ENCODE results near the gene CYB5R3.

CYB5R3 gene

DNA sequence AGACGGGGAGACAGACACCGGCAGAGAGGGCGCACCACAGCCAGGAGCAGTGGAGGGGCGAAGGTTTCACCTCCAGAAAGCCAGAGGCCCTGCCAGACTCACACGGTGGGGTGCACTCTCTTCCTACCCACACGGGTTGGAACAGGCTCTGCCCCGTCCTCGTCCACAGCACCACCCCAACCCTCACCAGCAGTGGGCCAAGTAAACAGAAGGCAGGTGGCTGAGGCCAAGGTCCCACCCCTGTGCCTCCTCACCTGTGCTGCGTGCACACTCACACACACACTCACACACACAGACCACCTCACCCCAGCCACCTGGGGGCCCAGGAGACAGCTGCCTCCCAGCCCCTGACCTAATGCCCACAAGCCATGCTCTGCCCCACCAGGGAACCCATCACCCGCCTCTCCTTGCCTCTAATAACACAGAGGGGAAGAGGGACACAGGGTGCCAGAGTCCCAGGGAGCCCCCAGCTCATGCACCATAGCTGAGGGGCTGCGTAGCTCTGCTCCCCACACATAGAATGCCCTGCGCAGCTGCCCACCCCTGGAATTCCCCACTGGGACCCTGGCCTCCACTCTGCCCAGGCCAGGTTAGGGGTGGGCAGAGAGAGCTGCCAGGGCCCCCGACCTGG lies 3.1 kb downstream of the CYB5R3 start:
- DNase-seq (ENCODE audit: low read depth, low spot score) = no peak

DNA sequence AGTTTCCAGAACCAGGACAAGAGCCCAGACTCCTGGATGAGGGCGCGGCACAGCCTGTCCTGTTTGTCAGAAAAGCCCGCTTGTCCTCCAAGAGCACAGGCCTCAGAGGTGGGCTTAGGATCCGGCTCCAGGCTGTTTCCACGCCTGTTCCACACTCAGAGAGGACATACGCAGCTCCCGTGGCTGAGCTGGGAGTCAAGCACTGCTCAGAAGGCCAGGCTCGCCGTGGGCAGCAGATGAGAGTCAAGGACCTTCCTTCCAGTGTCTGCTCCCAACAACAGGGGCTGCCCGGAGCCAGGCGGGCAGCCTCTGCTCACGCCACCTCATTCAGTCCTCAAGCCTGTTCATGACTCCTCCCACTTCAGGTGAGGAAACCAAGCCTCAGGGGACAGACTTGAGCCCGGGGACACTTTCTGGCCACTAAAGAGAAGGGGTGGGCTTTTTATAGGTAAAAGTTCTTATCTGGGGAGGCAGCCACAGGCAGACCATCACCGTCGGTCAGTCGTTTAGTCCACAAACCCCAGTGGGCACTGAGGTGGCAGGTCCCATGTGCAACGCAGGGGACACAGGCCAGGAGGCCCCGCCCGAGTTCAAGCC lies 3.8 kb downstream of the CYB5R3 start:
- DNase-seq (ENCODE audit: low read depth, low spot score) = no peak

GRCh38 chr22:42644422-42645340 lies 4.5 kb downstream of the CYB5R3 start:
- DNase-seq (ENCODE audit: low read depth, low spot score) = peak; percentile 71

- DNase-seq (ENCODE audit: low read depth, low spot score) = no peak
Measured at GRCh38 chr22:42643634-42644421, 5.4 kb downstream of the CYB5R3 start.

DNA sequence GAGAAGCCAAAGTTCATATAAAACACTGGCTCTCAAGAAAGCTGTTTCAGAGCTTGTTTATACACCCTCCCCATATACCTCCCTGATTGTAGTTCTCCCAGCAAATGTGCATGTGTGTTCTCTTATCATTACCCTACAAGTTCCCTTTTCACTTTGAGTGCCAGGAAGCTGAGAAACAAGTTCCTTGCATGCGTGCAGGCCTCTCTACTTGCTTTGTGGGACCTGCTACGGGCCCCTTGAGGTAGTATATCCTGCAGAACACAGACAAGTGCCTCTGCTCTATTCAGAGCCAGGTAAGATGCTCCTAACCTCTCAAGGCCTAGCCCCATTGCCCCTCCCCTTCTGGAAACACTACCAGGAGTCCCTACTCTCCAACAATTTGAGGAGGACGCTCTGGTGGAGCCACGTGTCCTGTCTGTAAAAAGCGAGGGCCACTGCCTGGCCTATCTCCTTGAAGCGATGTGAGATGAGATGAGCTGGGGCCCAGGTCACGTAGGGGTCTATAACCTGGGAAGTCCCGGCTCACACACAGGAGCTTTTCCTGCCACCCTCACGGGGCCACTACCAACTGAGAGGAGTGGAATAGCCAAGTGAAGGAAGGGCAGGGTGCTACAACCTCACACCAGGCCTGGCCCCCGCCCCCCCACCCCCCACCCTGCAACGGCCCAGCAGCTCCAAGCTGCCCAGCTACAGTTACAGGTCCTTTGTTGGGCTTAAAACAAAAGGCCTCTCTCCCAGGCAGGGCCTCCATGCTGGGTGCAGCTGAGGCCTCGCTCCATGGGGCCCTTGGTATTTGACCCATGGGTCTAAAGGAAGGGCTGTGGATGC lies 6.2 kb downstream of the CYB5R3 start:
- no peak for DNase-seq (ENCODE audit: low read depth, low spot score)

DNA sequence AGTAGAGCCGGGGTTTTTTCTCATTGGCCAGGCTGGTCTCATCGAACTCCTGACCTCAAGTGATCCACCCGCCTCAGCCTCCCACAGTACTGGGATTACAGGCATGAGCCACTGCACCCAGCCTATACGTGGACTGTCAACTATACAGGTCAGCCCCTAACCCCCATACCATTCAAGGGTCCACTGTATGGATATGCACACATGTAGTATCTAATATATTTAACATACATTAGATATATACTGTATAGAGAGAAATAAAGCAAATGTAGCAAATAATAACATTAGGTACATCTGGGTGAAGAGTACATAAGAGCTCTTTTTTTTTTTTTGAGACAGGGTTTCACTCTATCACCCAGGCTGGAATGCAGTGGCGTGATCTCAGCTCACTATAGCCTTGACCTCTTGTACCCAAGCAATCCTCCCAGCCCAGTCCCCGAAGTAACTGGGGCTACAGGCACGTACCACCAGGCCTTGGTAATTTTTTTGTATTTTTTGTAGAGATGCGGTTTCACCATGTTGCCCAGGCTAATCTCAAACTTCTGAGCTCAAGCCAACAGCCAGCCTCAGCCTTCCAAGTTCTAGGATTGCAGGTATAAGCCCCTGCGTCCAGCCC lies 7.3 kb downstream of the CYB5R3 start:
- DNase-seq (ENCODE audit: low read depth, low spot score) = no peak

GRCh38 chr22:42639541-42640241 lies 9.5 kb downstream of the CYB5R3 start:
- peak; percentile 51 for DNase-seq (ENCODE audit: low read depth, low spot score)

DNA sequence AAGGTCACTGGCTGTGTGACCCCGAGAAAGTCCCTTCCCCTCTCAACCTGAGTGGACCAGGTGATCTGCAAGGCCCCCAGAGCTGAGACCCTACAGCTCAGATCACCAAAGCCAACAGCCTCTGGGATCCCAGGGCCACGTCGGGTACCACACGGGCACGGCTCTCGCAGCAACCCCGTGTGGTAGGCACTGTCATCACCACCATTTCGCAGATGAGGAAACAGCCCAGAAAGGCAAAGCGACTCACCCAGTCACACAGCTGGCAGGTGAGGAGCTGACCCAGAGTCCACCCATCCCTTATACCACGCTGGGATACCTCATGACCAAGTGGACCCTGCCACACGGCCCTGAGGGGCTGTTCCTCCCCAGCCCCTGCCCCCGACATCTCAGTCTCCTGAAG lies 11.6 kb downstream of the CYB5R3 start:
- no peak for DNase-seq (ENCODE audit: low read depth, low spot score)

DNA sequence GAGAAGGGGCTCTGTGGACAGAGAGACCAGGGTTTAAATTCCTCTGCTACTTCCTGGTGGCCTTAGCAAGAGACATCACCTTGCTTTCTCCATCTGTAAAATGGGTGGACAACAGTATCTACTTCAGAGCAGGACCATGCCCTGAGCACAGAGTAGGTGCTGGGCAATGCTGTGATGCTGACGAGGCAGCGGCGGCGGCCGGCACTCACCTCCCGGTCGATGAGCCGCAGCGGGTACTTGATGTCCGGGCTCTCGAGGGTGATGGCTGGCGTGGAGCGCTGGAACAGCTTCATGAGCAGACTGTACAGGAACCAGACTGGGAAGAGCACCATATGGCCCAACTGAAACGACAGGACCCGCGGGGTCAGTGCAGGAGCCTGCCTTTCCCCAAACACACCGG lies 12.7 kb downstream of the CYB5R3 start:
- DNase-seq (ENCODE audit: low read depth, low spot score) = no peak

DNA sequence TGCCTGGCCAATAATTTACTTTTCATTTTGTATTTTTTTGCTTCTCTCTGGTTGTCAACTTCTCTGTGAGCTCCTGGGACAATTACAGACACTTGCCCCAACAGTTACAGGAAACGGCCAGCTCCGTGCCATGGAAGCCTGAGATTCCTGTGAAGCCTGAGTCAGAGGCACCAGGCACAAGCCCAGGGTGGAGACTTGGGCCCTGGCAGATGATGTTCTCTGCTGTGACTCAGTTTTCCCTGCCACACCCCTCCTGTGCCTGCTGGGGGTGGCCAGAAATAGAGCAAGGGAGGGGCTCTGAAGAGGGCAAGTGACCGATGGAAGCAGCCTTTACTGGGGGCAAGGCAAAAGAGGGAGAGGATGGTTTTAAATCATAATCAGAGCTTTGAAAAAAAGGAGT lies 13.7 kb downstream of the CYB5R3 start:
- peak; percentile 94 for DNase-seq (ENCODE audit: low read depth, low spot score)

DNA sequence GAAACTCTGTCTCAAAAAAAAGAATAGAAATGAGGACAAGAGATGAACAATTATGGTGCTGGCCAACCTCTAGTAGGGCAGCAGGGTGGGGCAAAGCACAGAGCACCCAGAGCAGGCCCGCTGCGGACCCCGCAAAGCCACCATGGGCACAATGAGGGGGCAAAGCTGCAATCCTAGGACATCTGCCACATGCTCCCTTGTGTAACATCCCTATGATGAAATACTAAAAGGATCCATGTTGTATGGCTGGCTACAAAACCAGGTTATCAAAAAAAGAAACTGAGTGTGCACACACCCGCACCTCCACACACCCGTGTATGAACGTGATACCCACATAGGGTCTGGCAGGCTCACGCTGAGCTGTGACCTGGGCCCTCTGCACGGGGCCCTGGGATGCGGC lies 16.2 kb downstream of the CYB5R3 start:
- DNase-seq (ENCODE audit: low read depth, low spot score) = no peak

- no peak for DNase-seq (ENCODE audit: low read depth, low spot score)
Measured at GRCh38 chr22:42632096-42632495, 17.1 kb downstream of the CYB5R3 start.

GRCh38 chr22:42630901-42631602 lies 18.1 kb downstream of the CYB5R3 start:
- DNase-seq (ENCODE audit: low read depth, low spot score) = no peak

DNA sequence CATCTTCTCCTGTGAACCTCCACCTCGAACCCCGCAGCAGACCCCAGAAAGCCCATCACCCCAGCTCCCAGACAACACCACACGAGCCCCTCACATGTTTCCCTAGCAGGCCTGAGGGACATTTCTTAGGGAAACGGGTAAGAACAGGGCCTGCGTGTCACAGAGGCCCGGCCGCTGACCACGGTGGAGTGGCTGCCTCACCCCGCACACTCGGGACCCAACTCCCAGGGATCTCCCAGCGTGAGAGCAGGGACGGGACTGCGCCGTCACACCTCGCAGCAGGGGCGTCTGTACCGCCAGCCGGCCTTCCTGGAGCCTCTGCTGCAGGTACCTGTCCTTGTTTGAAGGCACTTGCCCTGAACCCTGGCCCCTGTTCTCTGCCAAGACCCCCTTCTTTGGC lies 19.0 kb downstream of the CYB5R3 start:
- no peak for DNase-seq (ENCODE audit: low read depth, low spot score)

DNA sequence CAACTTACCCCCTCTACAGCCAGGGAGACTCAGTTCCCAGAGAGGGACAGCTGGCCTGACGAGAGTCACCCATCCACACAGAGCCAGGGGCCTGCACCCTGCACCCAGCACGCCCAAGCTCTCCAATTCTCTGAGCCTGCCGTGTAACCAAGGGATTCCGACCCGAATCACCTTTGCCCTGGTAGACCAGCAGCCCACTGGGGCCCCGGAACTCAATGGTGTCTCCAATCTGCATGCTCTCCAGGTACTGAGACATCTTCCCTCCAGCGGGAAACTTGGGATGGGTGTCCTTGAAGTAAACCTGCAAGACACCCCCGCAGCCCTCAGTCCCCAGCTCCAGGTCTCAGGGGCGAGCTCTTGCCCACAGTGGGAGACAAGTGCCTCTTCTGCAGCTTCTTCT lies 21.2 kb downstream of the CYB5R3 start:
- DNase-seq (ENCODE audit: low read depth, low spot score) = no peak

- DNase-seq (ENCODE audit: low read depth, low spot score) = no peak
Measured at GRCh38 chr22:42626951-42627625, 22.1 kb downstream of the CYB5R3 start.

DNA sequence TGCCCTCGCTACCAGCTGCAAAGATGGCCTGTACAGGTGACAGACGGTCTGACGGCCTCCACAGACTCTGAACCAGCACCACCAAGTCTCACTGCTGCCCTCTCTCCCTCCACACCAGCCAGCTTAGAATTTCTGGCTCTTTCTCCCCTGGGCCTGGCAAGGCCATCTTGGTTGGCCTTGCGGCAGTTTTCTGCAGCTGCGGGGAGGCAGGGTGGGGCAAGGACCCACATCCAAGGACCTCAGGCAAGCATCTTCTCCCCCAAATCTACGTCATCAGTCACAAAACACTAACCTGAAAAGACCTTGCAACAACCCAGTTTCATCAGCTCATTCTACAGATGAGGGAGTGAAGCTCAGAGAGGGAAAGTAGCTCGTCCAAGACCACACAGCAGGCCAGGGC lies 22.8 kb downstream of the CYB5R3 start:
- DNase-seq (ENCODE audit: low read depth, low spot score) = no peak

- DNase-seq (ENCODE audit: low read depth, low spot score) = no peak
Measured at GRCh38 chr22:42625416-42625815, 23.8 kb downstream of the CYB5R3 start.
